Liver (tissue), 9 donors: ENCODE data around the gene CD84. TPM values are rescaled to one million over a fixed set of nuclear protein-coding genes. Genes with fewer than 3 reads are reported as not detected.

Source experiments
- DNase-seq: peaks from one replicate; pipeline ENCODE4 v3.0.0-alpha.2; 2017; ENCODE audit warnings: low spot score
- H3K27ac ChIP-seq, 2 donors: one replicate each; pipeline ENCODE4 v1.7.0; 2013; ENCODE audit warnings: inconsistent platforms in 2 of 2, low read length in 2 of 2, control low read depth in 1 of 2, low read depth in 1 of 2, mild to moderate bottlenecking in 1 of 2
- H3K27me3 ChIP-seq, 4 donors: one replicate each; pipeline versions ENCODE4 v1.6.1 to v1.7.0; 2013; ENCODE audit warnings: low read length in 3 of 4, inconsistent platforms in 1 of 4, mild to moderate bottlenecking in 1 of 4, moderate library complexity in 1 of 4; ENCODE audit not compliant: control insufficient read depth in 4 of 4, insufficient read depth in 4 of 4
- H3K36me3 ChIP-seq, 4 donors: one replicate each; pipeline versions ENCODE4 v1.6.1 to v1.7.0; 2013; ENCODE audit warnings: low read length in 3 of 4, mild to moderate bottlenecking in 3 of 4, low read depth in 1 of 4, moderate library complexity in 1 of 4; ENCODE audit not compliant: control insufficient read depth in 4 of 4, insufficient read depth in 3 of 4
- H3K4me1 ChIP-seq, 4 donors: one replicate each; pipeline versions ENCODE4 v1.6.1 to v1.7.0; 2013; ENCODE audit warnings: low read length in 3 of 4, mild to moderate bottlenecking in 3 of 4, moderate library complexity in 1 of 4; ENCODE audit not compliant: control insufficient read depth in 4 of 4, insufficient read depth in 4 of 4
- H3K4me3 ChIP-seq, 3 donors: one replicate each; pipeline versions ENCODE4 v1.6.1 to v1.7.0; 2013; ENCODE audit warnings: low read length in 3 of 3, control low read depth in 1 of 3, low read depth in 1 of 3, mild to moderate bottlenecking in 1 of 3
- H3K9ac ChIP-seq, 2 donors: one replicate each; pipeline ENCODE4 v1.7.0; 2013; ENCODE audit warnings: low read length in 2 of 2, mild to moderate bottlenecking in 2 of 2, moderate library complexity in 2 of 2, control low read depth in 1 of 2, low read depth in 1 of 2
- H3K9me3 ChIP-seq, 4 donors: one replicate each; pipeline versions ENCODE4 v1.6.1 to v1.7.0; 2013; ENCODE audit warnings: low read length in 3 of 4; ENCODE audit not compliant: control insufficient read depth in 4 of 4
- EGR1 ChIP-seq, 2 donors: IDR thresholded peaks; 2 replicates each; pipeline ENCODE4 v1.6.1; 2016 to 2018; ENCODE audit warnings: antibody characterized with exemption in 2 of 2, low read depth in 2 of 2
- FOXA1 ChIP-seq: IDR thresholded peaks from 2 replicates; pipeline ENCODE4 v1.6.1; 2016; ENCODE audit warnings: antibody characterized with exemption
- FOXA2 ChIP-seq: IDR thresholded peaks from 2 replicates; pipeline ENCODE4 v1.6.1; 2016; ENCODE audit warnings: antibody characterized with exemption
- GABPA ChIP-seq, 2 donors: IDR thresholded peaks in 1 of 2; conservative IDR thresholded peaks in 1 of 2; 2 replicates each; pipeline ENCODE4 v1.6.1; 2016; ENCODE audit warnings: antibody characterized with exemption in 2 of 2, mild to moderate bottlenecking in 1 of 2, moderate library complexity in 1 of 2
- HNF4A ChIP-seq, 2 donors: conservative IDR thresholded peaks; 2 replicates each; pipeline ENCODE4 v1.6.1; 2016; ENCODE audit warnings: antibody characterized with exemption in 2 of 2, mild to moderate bottlenecking in 2 of 2
- HNF4G ChIP-seq: IDR thresholded peaks from 2 replicates; pipeline ENCODE4 v1.6.1; 2016; ENCODE audit warnings: antibody characterized with exemption
- NR2F2 ChIP-seq: IDR thresholded peaks from 2 replicates; pipeline ENCODE4 v1.6.1; 2016; ENCODE audit warnings: antibody characterized with exemption
- RAD21 ChIP-seq, 2 donors: IDR thresholded peaks; 2 replicates each; pipeline ENCODE4 v1.6.1; 2016; ENCODE audit warnings: antibody characterized with exemption in 2 of 2, mild to moderate bottlenecking in 2 of 2
- RXRA ChIP-seq, 2 donors: IDR thresholded peaks; 2 replicates each; pipeline ENCODE4 v1.6.1; 2017 to 2018; ENCODE audit warnings: antibody characterized with exemption in 2 of 2, mild to moderate bottlenecking in 1 of 2
- SP1 ChIP-seq: IDR thresholded peaks from 2 replicates; pipeline ENCODE4 v1.6.1; 2018; ENCODE audit warnings: antibody characterized with exemption, mild to moderate bottlenecking
- TAF1 ChIP-seq: conservative IDR thresholded peaks from 2 replicates; pipeline ENCODE4 v1.6.1; 2016; ENCODE audit warnings: antibody characterized with exemption, mild to moderate bottlenecking
- YY1 ChIP-seq: IDR thresholded peaks from 2 replicates; pipeline ENCODE4 v1.6.1; 2016; ENCODE audit warnings: antibody characterized with exemption, mild to moderate bottlenecking
- WGBS: extraction: QIAGEN DNeasy Blood & Tissue Kit; methylation state at CpG from one replicate; pipeline ENCODE4 v1.1.7; 2013; 5-methylcytosine and 5-hydroxymethylcytosine counted together
- polyA plus RNA-seq, 2 donors: library from polyadenylated mRNA; stranded (reverse) in 1 of 2; unstranded in 1 of 2; fragments of 200-250 nt in 1 of 2; fragments of >200 nt in 1 of 2; fragmentation: Nextera tagmentation in 1 of 2; extraction: Ambion mirVana in 1 of 2; gene quantifications; one replicate each; pipeline versions ENCODE4 v1.2.1 to v1.2.3, GENCODE V29; 2013 to 2015
- total RNA-seq, 2 donors: library from RNA; depleted of rRNA; stranded (reverse); fragments of >200 nt; gene quantifications; one replicate each; pipeline ENCODE4 v1.2.3, GENCODE V29; 2014
- TF ChIP-seq, protein P1 (sequence below): IDR thresholded peaks from 2 replicates; pipeline ENCODE4 v1.6.1; 2016; ENCODE audit warnings: antibody characterized with exemption, mild to moderate bottlenecking
- TF ChIP-seq, protein P2 (sequence below): IDR thresholded peaks from 2 replicates; pipeline ENCODE4 v1.6.1; 2016; ENCODE audit warnings: antibody characterized with exemption
- TF ChIP-seq, protein P3 (sequence below): fragments of 150-350 bp; IDR thresholded peaks from 2 replicates; pipeline ENCODE4 v1.5.1; 2017; ENCODE audit warnings: improper control_type of control experiment, low read depth, low read length; ENCODE audit not compliant: missing input control
- TF ChIP-seq, protein P4 (sequence below): IDR thresholded peaks from 2 replicates; pipeline ENCODE4 v1.6.1; 2016; ENCODE audit warnings: antibody characterized with exemption
- TF ChIP-seq, protein P5 (sequence below): IDR thresholded peaks from 2 replicates; pipeline ENCODE4 v1.6.1; 2016; ENCODE audit warnings: antibody characterized with exemption
- donor health status: healthy.
- donor health status: healthy.
- donor health status: healthy.
- donor health status: healthy.
- donor health status: healthy.

The CD84 gene
- total and polyA plus RNA-seq, 4 donors = 2.1 to 8.8 (median 4.4) TPM

DNA sequence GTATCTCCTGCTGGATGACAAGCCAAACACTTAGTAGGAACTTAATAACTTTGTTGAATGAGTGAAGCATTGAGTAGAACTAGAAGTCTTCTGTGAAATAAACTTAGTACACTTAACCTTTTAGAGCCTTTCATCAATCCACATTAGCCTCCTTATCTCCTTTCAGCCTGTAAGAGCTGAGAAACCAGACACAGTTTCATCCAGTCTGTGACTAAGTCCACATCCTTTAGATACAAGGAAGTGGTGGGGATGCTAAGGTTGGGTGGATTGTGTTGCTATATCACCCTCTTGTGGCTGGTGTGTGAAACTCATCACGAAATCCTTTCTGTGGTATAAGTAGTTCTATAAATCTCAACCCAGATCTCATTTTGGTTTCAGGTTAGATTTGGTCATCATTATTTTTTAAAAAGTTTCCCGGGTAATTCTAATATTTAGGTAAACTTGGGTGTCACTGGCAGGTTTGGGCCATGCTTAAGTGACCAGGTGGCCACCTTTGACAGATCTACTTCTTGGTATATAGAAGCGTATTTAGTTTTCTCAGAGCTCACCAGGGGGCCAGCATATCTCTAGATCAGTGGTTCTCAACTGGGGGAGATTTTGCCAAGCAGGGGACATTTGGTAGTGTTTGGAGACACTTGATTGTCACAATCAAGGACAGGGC is 27.8 kb upstream of the CD84 start:
- peaks cover 0 to 21% (median 13%) of the 10 kb centered on the region in 4 donors for H3K4me1 ChIP-seq
- no peak overlapping the region for H3K9ac ChIP-seq
- 28% methylated on average over 3 of the region's 3 CpGs for WGBS
- H3K27me3 ChIP-seq = no peaks in the 10 kb centered on the region
- peak overlapping the region; percentile 60 to 72 for H3K27ac ChIP-seq
- H3K4me3 ChIP-seq = no peak overlapping the region
- DNase-seq = peak; percentile 42
- no peak for TF ChIP-seq SP1
- peak; percentile 97 to 98 for TF ChIP-seq RAD21 (IDR thresholded peaks at IDR 0.05)
- TF ChIP-seq EGR1 (IDR thresholded peaks at IDR 0.05; ENCODE audit: low read depth in 2 of 2) = no peak
- TF ChIP-seq NR2F2 = no peak
- TF ChIP-seq GABPA (IDR thresholded peaks at IDR 0.05 in 1 of 2, conservative IDR thresholded peaks at IDR 0.05 in 1 of 2) = no peak
- no peak for TF ChIP-seq HNF4G
- TF ChIP-seq, protein P1, sequence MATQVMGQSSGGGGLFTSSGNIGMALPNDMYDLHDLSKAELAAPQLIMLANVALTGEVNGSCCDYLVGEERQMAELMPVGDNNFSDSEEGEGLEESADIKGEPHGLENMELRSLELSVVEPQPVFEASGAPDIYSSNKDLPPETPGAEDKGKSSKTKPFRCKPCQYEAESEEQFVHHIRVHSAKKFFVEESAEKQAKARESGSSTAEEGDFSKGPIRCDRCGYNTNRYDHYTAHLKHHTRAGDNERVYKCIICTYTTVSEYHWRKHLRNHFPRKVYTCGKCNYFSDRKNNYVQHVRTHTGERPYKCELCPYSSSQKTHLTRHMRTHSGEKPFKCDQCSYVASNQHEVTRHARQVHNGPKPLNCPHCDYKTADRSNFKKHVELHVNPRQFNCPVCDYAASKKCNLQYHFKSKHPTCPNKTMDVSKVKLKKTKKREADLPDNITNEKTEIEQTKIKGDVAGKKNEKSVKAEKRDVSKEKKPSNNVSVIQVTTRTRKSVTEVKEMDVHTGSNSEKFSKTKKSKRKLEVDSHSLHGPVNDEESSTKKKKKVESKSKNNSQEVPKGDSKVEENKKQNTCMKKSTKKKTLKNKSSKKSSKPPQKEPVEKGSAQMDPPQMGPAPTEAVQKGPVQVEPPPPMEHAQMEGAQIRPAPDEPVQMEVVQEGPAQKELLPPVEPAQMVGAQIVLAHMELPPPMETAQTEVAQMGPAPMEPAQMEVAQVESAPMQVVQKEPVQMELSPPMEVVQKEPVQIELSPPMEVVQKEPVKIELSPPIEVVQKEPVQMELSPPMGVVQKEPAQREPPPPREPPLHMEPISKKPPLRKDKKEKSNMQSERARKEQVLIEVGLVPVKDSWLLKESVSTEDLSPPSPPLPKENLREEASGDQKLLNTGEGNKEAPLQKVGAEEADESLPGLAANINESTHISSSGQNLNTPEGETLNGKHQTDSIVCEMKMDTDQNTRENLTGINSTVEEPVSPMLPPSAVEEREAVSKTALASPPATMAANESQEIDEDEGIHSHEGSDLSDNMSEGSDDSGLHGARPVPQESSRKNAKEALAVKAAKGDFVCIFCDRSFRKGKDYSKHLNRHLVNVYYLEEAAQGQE = no peak
- TF ChIP-seq RXRA (IDR thresholded peaks at IDR 0.05) = no peak
- TF ChIP-seq, protein P2, sequence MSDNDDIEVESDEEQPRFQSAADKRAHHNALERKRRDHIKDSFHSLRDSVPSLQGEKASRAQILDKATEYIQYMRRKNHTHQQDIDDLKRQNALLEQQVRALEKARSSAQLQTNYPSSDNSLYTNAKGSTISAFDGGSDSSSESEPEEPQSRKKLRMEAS = no peak
- TF ChIP-seq, protein P3, sequence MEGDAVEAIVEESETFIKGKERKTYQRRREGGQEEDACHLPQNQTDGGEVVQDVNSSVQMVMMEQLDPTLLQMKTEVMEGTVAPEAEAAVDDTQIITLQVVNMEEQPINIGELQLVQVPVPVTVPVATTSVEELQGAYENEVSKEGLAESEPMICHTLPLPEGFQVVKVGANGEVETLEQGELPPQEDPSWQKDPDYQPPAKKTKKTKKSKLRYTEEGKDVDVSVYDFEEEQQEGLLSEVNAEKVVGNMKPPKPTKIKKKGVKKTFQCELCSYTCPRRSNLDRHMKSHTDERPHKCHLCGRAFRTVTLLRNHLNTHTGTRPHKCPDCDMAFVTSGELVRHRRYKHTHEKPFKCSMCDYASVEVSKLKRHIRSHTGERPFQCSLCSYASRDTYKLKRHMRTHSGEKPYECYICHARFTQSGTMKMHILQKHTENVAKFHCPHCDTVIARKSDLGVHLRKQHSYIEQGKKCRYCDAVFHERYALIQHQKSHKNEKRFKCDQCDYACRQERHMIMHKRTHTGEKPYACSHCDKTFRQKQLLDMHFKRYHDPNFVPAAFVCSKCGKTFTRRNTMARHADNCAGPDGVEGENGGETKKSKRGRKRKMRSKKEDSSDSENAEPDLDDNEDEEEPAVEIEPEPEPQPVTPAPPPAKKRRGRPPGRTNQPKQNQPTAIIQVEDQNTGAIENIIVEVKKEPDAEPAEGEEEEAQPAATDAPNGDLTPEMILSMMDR = peak; percentile 85
- TF ChIP-seq YY1 = no peak
- TF ChIP-seq, protein P4, sequence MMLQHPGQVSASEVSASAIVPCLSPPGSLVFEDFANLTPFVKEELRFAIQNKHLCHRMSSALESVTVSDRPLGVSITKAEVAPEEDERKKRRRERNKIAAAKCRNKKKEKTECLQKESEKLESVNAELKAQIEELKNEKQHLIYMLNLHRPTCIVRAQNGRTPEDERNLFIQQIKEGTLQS = no peak
- no peaks in the 10 kb centered on the region for H3K36me3 ChIP-seq
- H3K9me3 ChIP-seq = no peaks in the 10 kb centered on the region

DNA sequence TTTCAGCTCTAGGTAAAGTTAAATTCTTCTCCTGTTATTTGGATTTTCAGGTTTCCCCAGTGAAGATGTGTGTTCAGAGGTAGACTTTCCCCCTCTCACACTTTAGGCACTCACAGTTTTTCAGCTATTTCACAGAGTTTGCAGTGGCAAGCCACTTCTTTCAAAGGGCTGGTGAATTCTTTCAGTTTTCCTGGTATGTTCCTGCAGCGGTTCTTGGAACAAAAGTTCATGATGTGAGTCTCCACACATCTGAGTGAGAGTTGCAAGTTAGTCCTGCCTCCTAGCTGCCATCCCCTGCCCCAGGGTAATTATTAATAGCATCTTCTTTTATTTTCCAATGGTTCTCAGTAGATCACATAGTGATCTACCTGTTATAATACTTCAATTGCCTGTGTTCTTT is 27.3 kb upstream of the CD84 start:
- Histone ChIP-seq H3K9ac (no peak overlapping the region), H3K4me3 (no peak overlapping the region), H3K36me3 (no peaks in the 10 kb centered on the region), H3K9me3 (peaks cover 0 to 3% (median 0%) of the 10 kb centered on the region in 4 donors), H3K4me1 (peaks cover 0 to 21% (median 13%) of the 10 kb centered on the region in 4 donors), H3K27me3 (no peaks in the 10 kb centered on the region), H3K27ac (no peak overlapping the region)
- WGBS = 51% methylated on average over 1 of the region's 1 CpG
- DNase-seq = no peak
- TF ChIP-seq EGR1 (IDR thresholded peaks at IDR 0.05; ENCODE audit: low read depth in 2 of 2) (no peak), FOXA1 (no peak), FOXA2 (no peak), HNF4G (no peak), TAF1 (no peak), HNF4A (conservative IDR thresholded peaks at IDR 0.05) (no peak), NR2F2 (no peak), SP1 (no peak)
- TF ChIP-seq, protein P4 = no peak
- TF ChIP-seq, protein P2 = no peak
- TF ChIP-seq, protein P3 = no peak
- TF ChIP-seq, protein P5, sequence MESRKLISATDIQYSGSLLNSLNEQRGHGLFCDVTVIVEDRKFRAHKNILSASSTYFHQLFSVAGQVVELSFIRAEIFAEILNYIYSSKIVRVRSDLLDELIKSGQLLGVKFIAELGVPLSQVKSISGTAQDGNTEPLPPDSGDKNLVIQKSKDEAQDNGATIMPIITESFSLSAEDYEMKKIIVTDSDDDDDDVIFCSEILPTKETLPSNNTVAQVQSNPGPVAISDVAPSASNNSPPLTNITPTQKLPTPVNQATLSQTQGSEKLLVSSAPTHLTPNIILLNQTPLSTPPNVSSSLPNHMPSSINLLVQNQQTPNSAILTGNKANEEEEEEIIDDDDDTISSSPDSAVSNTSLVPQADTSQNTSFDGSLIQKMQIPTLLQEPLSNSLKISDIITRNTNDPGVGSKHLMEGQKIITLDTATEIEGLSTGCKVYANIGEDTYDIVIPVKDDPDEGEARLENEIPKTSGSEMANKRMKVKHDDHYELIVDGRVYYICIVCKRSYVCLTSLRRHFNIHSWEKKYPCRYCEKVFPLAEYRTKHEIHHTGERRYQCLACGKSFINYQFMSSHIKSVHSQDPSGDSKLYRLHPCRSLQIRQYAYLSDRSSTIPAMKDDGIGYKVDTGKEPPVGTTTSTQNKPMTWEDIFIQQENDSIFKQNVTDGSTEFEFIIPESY = no peak
